Skeletal muscle tissue (tissue), 4 donors: ENCODE data around the gene MYO7B. TPM values are rescaled to one million over a fixed set of nuclear protein-coding genes. Genes with fewer than 3 reads are reported as not detected.

Source experiments
- H3K27ac ChIP-seq: one replicate; pipeline ENCODE4 v1.7.0; 2013; ENCODE audit warnings: mild to moderate bottlenecking, low read depth, low read length, inconsistent platforms
- H3K27me3 ChIP-seq, 3 donors: one replicate each; pipeline ENCODE4 v1.7.0; 2013; ENCODE audit warnings: low read length in 3 of 3; ENCODE audit not compliant: control insufficient read depth in 3 of 3, insufficient read depth in 3 of 3
- H3K36me3 ChIP-seq, 3 donors: one replicate each; pipeline ENCODE4 v1.7.0; 2013; ENCODE audit warnings: low read length in 3 of 3; ENCODE audit not compliant: control insufficient read depth in 3 of 3, insufficient read depth in 3 of 3
- H3K4me1 ChIP-seq, 3 donors: one replicate each; pipeline ENCODE4 v1.7.0; 2013; ENCODE audit warnings: low read length in 3 of 3, mild to moderate bottlenecking in 3 of 3; ENCODE audit not compliant: control insufficient read depth in 3 of 3, insufficient read depth in 3 of 3
- H3K4me3 ChIP-seq, 3 donors: one replicate each; pipeline ENCODE4 v1.7.0; 2013; ENCODE audit warnings: low read length in 3 of 3
- H3K9ac ChIP-seq, 3 donors: one replicate each; pipeline ENCODE4 v1.7.0; 2013; ENCODE audit warnings: low read length in 3 of 3, mild to moderate bottlenecking in 3 of 3, moderate library complexity in 2 of 3, low read depth in 1 of 3
- H3K9me3 ChIP-seq, 3 donors: one replicate each; pipeline ENCODE4 v1.7.0; 2013; ENCODE audit warnings: low read length in 3 of 3; ENCODE audit not compliant: control insufficient read depth in 3 of 3
- total RNA-seq: library from RNA; depleted of rRNA; stranded (reverse); fragments of >200 nt; gene quantifications from one replicate; pipeline ENCODE4 v1.2.3, GENCODE V29; 2014
- donor health status: Osteomylitis.

The MYO7B gene
- total RNA-seq, 1 donor from 2014 or later, result 1.0 TPM

GRCh38 chr2:127561371-127561770 is 25.9 kb downstream of the MYO7B start:
- Histone ChIP-seq H3K36me3 (no peaks in the 10 kb centered on the region), H3K27ac (no peak overlapping the region)

GRCh38 chr2:127562936-127563335 is 27.5 kb downstream of the MYO7B start:
- Histone ChIP-seq H3K36me3 (no peaks in the 10 kb centered on the region), H3K9ac (no peak overlapping the region), H3K27ac (no peak overlapping the region), H3K4me1 (peaks cover 8 to 10% (median 8%) of the 10 kb centered on the region in 3 donors), H3K4me3 (no peak overlapping the region), H3K9me3 (no peaks in the 10 kb centered on the region), H3K27me3 (no peaks in the 10 kb centered on the region)

More at GRCh38 chr2:127561371-127561770, 25.9 kb downstream of the MYO7B start:
- Histone ChIP-seq H3K4me3 (no peak overlapping the region), H3K27me3 (no peaks in the 10 kb centered on the region), H3K9me3 (no peaks in the 10 kb centered on the region), H3K9ac (no peak overlapping the region), H3K4me1 (peaks cover 5 to 8% (median 5%) of the 10 kb centered on the region in 3 donors)

GRCh38 chr2:127563458-127564428 is 28.3 kb downstream of the MYO7B start:
- no peak overlapping the region for H3K27ac ChIP-seq
- H3K27me3 ChIP-seq, result no peaks in the 10 kb centered on the region
- no peaks in the 10 kb centered on the region for H3K9me3 ChIP-seq
- no peak overlapping the region for H3K9ac ChIP-seq
- H3K36me3 ChIP-seq, result no peaks in the 10 kb centered on the region
- H3K4me3 ChIP-seq, result no peak overlapping the region
- H3K4me1 ChIP-seq, result peaks cover 14 to 16% (median 15%) of the 10 kb centered on the region in 3 donors

- Histone ChIP-seq H3K36me3 (no peaks in the 10 kb centered on the region), H3K4me1 (peaks cover 20 to 25% (median 24%) of the 10 kb centered on the region in 3 donors), H3K4me3 (no peak overlapping the region), H3K27me3 (no peaks in the 10 kb centered on the region), H3K9me3 (no peaks in the 10 kb centered on the region), H3K27ac (no peak overlapping the region), H3K9ac (no peak overlapping the region)
Observed at GRCh38 chr2:127564429-127565260, 29.2 kb downstream of the MYO7B start.

GRCh38 chr2:127565261-127566138 is 30.0 kb downstream of the MYO7B start:
- Histone ChIP-seq H3K27ac (no peak overlapping the region), H3K9ac (no peak overlapping the region), H3K9me3 (no peaks in the 10 kb centered on the region), H3K27me3 (no peaks in the 10 kb centered on the region), H3K4me3 (no peak overlapping the region), H3K36me3 (no peaks in the 10 kb centered on the region), H3K4me1 (peaks cover 23 to 33% (median 25%) of the 10 kb centered on the region in 3 donors)

GRCh38 chr2:127566139-127566417 is 30.6 kb downstream of the MYO7B start:
- H3K27me3 ChIP-seq, result no peaks in the 10 kb centered on the region
- no peaks in the 10 kb centered on the region for H3K36me3 ChIP-seq
- no peak overlapping the region for H3K27ac ChIP-seq
- H3K4me3 ChIP-seq, result no peak overlapping the region
- H3K9me3 ChIP-seq, result no peaks in the 10 kb centered on the region
- H3K4me1 ChIP-seq, result peaks cover 18 to 31% (median 24%) of the 10 kb centered on the region in 3 donors
- H3K9ac ChIP-seq, result no peak overlapping the region

GRCh38 chr2:127566576-127566975 is 31.1 kb downstream of the MYO7B start:
- no peaks in the 10 kb centered on the region for H3K27me3 ChIP-seq
- no peaks in the 10 kb centered on the region for H3K36me3 ChIP-seq
- no peak overlapping the region for H3K4me3 ChIP-seq
- H3K4me1 ChIP-seq, result peaks cover 18 to 32% (median 25%) of the 10 kb centered on the region in 3 donors
- no peaks in the 10 kb centered on the region for H3K9me3 ChIP-seq
- no peak overlapping the region for H3K9ac ChIP-seq
- no peak overlapping the region for H3K27ac ChIP-seq

GRCh38 chr2:127567351-127567854 is 31.9 kb downstream of the MYO7B start:
- Histone ChIP-seq H3K36me3 (no peaks in the 10 kb centered on the region), H3K4me1 (peaks cover 18 to 32% (median 25%) of the 10 kb centered on the region in 3 donors), H3K27ac (no peak overlapping the region), H3K4me3 (no peak overlapping the region), H3K9ac (no peak overlapping the region), H3K27me3 (no peaks in the 10 kb centered on the region), H3K9me3 (no peaks in the 10 kb centered on the region)

- Histone ChIP-seq H3K9ac (no peak overlapping the region), H3K4me1 (peaks cover 20 to 39% (median 28%) of the 10 kb centered on the region in 3 donors), H3K9me3 (no peaks in the 10 kb centered on the region), H3K4me3 (no peak overlapping the region), H3K27ac (no peak overlapping the region), H3K27me3 (no peaks in the 10 kb centered on the region), H3K36me3 (no peaks in the 10 kb centered on the region)
Observed at GRCh38 chr2:127568128-127568527, 32.6 kb downstream of the MYO7B start.
